HEK293T (cell line): Measurements from ENCODE around the gene TXNL1.

Experiments
- CTCF ChIA-PET: fragments of 350-600 bp; formaldehyde crosslinking; extraction: SDS; loops from one replicate; lab custom pipeline; 2021; ENCODE audit warnings: antibody characterized with exemption, inconsistent platforms; lab: Yijun Ruan, JAX
- POLR2A ChIA-PET: fragments of 350-600 bp; formaldehyde crosslinking; extraction: SDS; loops from one replicate; lab custom pipeline; 2020; ENCODE audit warnings: antibody characterized with exemption, inconsistent platforms; lab: Yijun Ruan, JAX
- DNase-seq: peaks from one replicate; pipeline ENCODE4 v3.0.0; 2012; ENCODE audit warnings: mixed read lengths; ENCODE audit errors: extremely low spot score
- ARNT ChIP-seq: fragments of 450-650 bp; IDR thresholded peaks from 2 replicates; pipeline ENCODE4 v1.6.1; 2017; ENCODE audit warnings: mild to moderate bottlenecking
- BHLHE40 ChIP-seq: fragments of 450-650 bp; IDR thresholded peaks from 2 replicates; pipeline ENCODE4 v1.6.1; 2016; ENCODE audit warnings: mild to moderate bottlenecking, moderate library complexity, borderline replicate concordance
- CTBP1 ChIP-seq: fragments of 450-650 bp; IDR thresholded peaks from 2 replicates; pipeline ENCODE4 v1.6.1; 2016; ENCODE audit warnings: borderline replicate concordance
- ELF4 ChIP-seq: fragments of 450-650 bp; IDR thresholded peaks from 2 replicates; pipeline ENCODE4 v1.6.1; 2017; ENCODE audit warnings: antibody characterized with exemption
- FOXA1 ChIP-seq: fragments of 450-650 bp; IDR thresholded peaks from 2 replicates; pipeline ENCODE4 v1.6.1; 2016; ENCODE audit warnings: mild to moderate bottlenecking
- FOXK2 ChIP-seq: fragments of 450-650 bp; IDR thresholded peaks from 2 replicates; pipeline ENCODE4 v1.6.1; 2016; ENCODE audit warnings: mild to moderate bottlenecking
- FOXM1 ChIP-seq: fragments of 450-650 bp; IDR thresholded peaks from 2 replicates; pipeline ENCODE4 v1.6.1; 2017; ENCODE audit warnings: mild to moderate bottlenecking, borderline replicate concordance
- HDGF ChIP-seq: fragments of 450-650 bp; IDR thresholded peaks from 2 replicates; pipeline ENCODE4 v1.6.1; 2017; ENCODE audit warnings: antibody characterized with exemption, borderline replicate concordance
- L3MBTL2 ChIP-seq: fragments of 450-650 bp; conservative IDR thresholded peaks from 2 replicates; pipeline ENCODE4 v1.6.1; 2016; ENCODE audit warnings: mild to moderate bottlenecking
- LEF1 ChIP-seq: fragments of 450-650 bp; IDR thresholded peaks from 2 replicates; pipeline ENCODE4 v1.6.1; 2017; ENCODE audit warnings: mild to moderate bottlenecking, borderline replicate concordance
- NFRKB ChIP-seq: fragments of 450-650 bp; IDR thresholded peaks from 2 replicates; pipeline ENCODE4 v1.6.1; 2016; ENCODE audit warnings: mild to moderate bottlenecking, moderate library complexity
- PKNOX1 ChIP-seq: fragments of 450-650 bp; IDR thresholded peaks from 2 replicates; pipeline ENCODE4 v1.6.1; 2016
- SP1 ChIP-seq: fragments of 450-650 bp; IDR thresholded peaks from 2 replicates; pipeline ENCODE4 v1.6.1; 2017
- SUZ12 ChIP-seq: fragments of 450-650 bp; IDR thresholded peaks from 2 replicates; pipeline ENCODE4 v1.6.1; 2016; ENCODE audit warnings: mild to moderate bottlenecking
- TARDBP ChIP-seq: fragments of 450-650 bp; IDR thresholded peaks from 2 replicates; pipeline ENCODE4 v1.6.1; 2016
- ZNF384 ChIP-seq: fragments of 450-650 bp; IDR thresholded peaks from 2 replicates; pipeline ENCODE4 v1.6.1; 2016

Gene TXNL1

DNA sequence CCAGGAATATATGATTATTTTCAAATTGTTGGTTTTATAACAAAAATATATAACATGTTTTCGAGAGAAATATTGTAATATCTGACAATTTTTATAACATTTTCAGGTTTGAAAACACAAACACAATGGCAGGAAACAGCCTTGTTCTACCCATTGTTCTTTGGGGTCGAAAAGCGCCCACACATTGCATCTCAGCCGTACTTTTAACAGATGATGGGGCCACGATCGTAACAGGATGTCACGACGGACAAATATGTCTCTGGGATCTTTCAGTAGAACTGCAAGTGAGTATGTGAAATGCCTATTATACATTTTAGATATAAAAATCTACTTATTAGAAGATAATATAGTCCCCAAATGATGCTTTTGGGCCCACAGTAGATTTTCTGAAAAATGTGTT is 34.0 kb upstream of the TXNL1 start:
- DNase-seq = no peak
- POLR2A ChIA-PET = no interaction called here
- CTCF ChIA-PET = no interaction called here
- TF ChIP-seq NFRKB (no peak), FOXK2 (no peak), HDGF (no peak), SP1 (no peak), ELF4 (no peak), BHLHE40 (no peak), SUZ12 (no peak), TARDBP (no peak), ZNF384 (no peak), FOXA1 (no peak), L3MBTL2 (no peak), FOXM1 (no peak)

DNA sequence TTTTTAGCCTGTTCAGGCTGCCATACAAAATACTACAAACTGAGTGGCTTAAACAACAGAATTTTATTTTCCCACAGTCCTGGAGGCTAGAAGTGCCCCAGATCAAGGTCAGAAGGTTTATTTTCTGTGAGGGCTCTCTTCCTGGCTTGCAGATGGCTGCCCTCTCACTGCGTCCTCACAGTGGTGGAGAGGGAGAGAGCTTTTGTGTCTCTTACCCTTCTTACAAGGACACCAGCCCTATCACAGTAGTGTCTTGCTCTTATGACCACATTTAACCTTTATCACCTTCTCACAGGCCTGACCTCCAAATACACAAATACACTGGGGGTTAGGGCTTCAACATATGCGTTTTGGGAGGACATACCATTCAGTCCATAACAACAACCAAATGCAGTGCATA is 24.5 kb upstream of the TXNL1 start:
- ChIA-PET POLR2A (interaction anchor here (1.2 kb wide), 1 partner anchor 11 kb away, joined by 4 read pairs; the partner anchor contains the start of gene WDR7), CTCF (no interaction called here)

DNA sequence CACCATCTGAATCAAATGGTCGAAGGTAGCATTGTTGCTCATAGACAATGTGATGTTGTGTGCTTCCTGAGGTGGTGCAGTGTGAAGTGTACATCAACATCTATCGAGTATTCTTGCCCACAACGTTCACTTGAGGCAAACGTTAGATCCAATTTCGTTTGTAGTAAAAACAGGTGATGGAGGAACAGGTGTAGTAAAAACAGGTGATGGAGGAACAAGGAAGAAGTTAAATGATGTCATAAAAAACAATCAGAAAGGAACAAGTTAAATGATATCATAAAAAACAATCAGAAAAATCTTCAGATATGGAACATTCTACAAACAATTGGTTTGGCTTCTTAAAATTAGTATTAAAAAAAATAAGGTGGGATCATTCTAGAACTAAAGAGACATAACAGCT is 24.1 kb upstream of the TXNL1 start:
- TF ChIP-seq BHLHE40 (no peak), HDGF (no peak), PKNOX1 (no peak), ZNF384 (no peak), NFRKB (no peak), L3MBTL2 (no peak), FOXM1 (no peak), ELF4 (no peak), SP1 (no peak), FOXA1 (no peak), LEF1 (no peak), ARNT (no peak), TARDBP (no peak), SUZ12 (no peak)
- POLR2A ChIA-PET = interaction anchor here (1.2 kb wide), 1 partner anchor 11 kb away, joined by 4 read pairs; the partner anchor contains the start of gene WDR7
- CTCF ChIA-PET = no interaction called here
- DNase-seq = no peak

More for the DNA sequence above, 24.5 kb upstream of the TXNL1 start:
- DNase-seq = no peak
- TF ChIP-seq HDGF (no peak), TARDBP (no peak), FOXM1 (no peak), ELF4 (no peak), NFRKB (no peak), FOXA1 (no peak), L3MBTL2 (no peak), ZNF384 (no peak), LEF1 (no peak)

DNA sequence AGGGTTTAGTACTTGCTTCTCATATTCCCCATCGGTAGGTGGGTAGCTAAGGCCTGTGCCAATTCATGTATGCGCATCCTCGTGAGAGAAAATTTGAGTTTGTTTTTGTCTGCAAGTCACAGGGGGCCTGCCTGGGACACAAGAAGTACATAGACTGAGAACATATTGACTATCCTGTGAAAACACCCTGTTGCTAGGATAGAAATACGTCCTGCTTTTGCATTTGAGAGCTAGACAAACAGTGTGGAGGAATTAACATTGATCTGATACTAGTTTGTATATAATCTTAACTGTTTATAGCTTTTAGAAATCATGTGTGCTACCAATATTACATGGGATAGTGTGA is 23.6 kb upstream of the TXNL1 start:
- TF ChIP-seq SUZ12 = no peak
- no peak for TF ChIP-seq CTBP1
- TF ChIP-seq ELF4 = no peak
- TF ChIP-seq SP1 = no peak
- TF ChIP-seq FOXM1 = no peak
- no peak for TF ChIP-seq NFRKB
- CTCF ChIA-PET = no interaction called here
- POLR2A ChIA-PET = interaction anchor here (1.2 kb wide), 1 partner anchor 11 kb away, joined by 4 read pairs; the partner anchor contains the start of gene WDR7
- no peak for DNase-seq

DNA sequence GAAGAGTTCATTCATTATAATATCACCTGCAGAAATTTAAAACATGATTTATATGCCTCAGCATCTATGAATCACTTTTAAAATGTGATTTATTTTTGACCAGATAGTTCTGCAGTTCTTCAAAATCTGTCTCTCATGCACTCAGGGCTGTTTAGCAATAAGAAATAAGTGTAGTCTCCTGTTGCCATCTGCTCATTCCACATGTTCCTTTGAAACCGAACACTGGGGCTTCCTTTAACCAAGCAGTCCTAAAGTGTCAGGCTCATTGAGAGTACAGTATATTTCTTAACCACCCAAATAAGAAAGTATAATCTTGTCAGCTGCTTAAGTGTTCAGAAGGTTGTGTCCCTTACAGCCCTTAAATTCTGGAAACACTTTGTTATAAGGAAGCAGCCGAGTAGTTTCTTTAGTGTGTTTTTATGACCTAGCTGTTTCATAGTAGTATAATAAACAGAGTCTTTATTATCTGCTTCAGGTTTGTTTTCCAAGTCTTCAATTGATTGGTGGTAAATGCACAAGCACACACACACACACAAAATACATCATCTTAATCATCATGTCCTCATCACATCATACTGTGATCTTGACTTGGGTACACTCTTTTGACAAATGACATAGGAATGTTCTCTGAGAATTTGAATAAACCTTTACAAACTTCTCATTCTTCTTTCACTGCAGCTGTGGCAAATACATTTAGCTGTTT is 23.1 kb upstream of the TXNL1 start:
- POLR2A ChIA-PET = interaction anchor here (1.2 to 1.3 kb wide), 2 partner anchors 10 kb away, joined by 3 to 4 read pairs; partner anchors contain the start of gene WDR7
- DNase-seq = no peak
- CTCF ChIA-PET = no interaction called here

DNA sequence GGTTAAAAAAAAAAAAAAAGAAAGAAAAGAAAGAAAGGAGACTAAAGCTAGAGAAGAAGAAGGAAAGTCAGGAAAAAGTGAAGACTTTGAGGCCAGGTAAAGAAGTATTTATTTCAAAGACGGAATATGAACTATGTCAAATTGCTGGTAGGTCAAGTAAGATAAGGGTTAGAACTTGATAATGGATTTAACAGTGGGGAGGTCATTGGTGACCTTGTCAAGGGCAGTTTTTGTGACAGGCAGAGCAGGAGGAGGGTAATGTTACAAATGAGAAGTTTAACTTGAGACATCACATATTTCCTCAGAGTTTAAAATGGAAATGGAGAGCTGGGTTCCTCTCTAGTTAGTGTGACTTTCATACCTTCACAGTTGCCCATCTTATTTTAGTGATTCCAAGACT is 22.3 kb upstream of the TXNL1 start:
- ChIA-PET CTCF (no interaction called here), POLR2A (interaction anchor here (1.3 kb wide), 1 partner anchor 9 kb away, joined by 3 read pairs; the partner anchor contains the start of gene WDR7)
- no peak for TF ChIP-seq ARNT
- no peak for TF ChIP-seq FOXK2
- TF ChIP-seq PKNOX1 = no peak
- no peak for TF ChIP-seq L3MBTL2
- TF ChIP-seq LEF1 = no peak
- TF ChIP-seq TARDBP = no peak
- no peak for TF ChIP-seq FOXA1
- TF ChIP-seq SP1 = no peak
- TF ChIP-seq SUZ12 = no peak
- TF ChIP-seq BHLHE40 = no peak
- no peak for TF ChIP-seq ELF4
- TF ChIP-seq CTBP1 = no peak
- no peak for TF ChIP-seq FOXM1
- DNase-seq = no peak

More for the DNA sequence above, 23.1 kb upstream of the TXNL1 start:
- TF ChIP-seq FOXA1 (no peak), ZNF384 (no peak), L3MBTL2 (no peak), SUZ12 (no peak), SP1 (no peak), ARNT (no peak), CTBP1 (no peak), NFRKB (no peak), HDGF (no peak), TARDBP (no peak), FOXM1 (no peak), BHLHE40 (no peak), FOXK2 (no peak), ELF4 (no peak)

GRCh38 chr18:56659111-56659510 is 20.7 kb upstream of the TXNL1 start:
- TF ChIP-seq SUZ12 = no peak
- no peak for TF ChIP-seq PKNOX1
- no peak for TF ChIP-seq FOXM1
- no peak for TF ChIP-seq HDGF
- TF ChIP-seq CTBP1 = no peak
- TF ChIP-seq SP1 = no peak
- TF ChIP-seq BHLHE40 = no peak
- no peak for TF ChIP-seq LEF1
- TF ChIP-seq FOXA1 = no peak
- TF ChIP-seq ZNF384 = no peak
- TF ChIP-seq FOXK2 = no peak
- no peak for TF ChIP-seq NFRKB
- no peak for TF ChIP-seq ARNT
- TF ChIP-seq ELF4 = no peak
- no peak for TF ChIP-seq TARDBP
- TF ChIP-seq L3MBTL2 = no peak
- ChIA-PET CTCF (no interaction called here), POLR2A (no interaction called here)
- DNase-seq = no peak
